Natural killer cell (primary cell): ENCODE measurements around the gene CTNNA3. TPM values are rescaled to one million over a fixed set of nuclear protein-coding genes. Genes with fewer than 3 reads are reported as not detected.

Experiments
- ATAC-seq, 3 donors: fragments of 150-1000 bp in 2 of 3; fragments of 200-7000 bp in 1 of 3; cut with Tn5 transposase; 1 replicate in 1 of 3; 2 replicates in 2 of 3; pipeline ENCODE4 v1.10.0; 2021; ENCODE audit warnings: mild to moderate bottlenecking in 2 of 3, moderate library complexity in 2 of 3
- DNase-seq, 2 donors: peaks; one replicate each; pipeline versions ENCODE4 v3.0.0 to v3.0.0-alpha.2; 2013 to 2021; ENCODE audit warnings: mixed read lengths in 1 of 2
- H3K27ac ChIP-seq: one replicate; pipeline ENCODE4 v1.5.1; 2013; ENCODE audit warnings: mild to moderate bottlenecking, low read length
- H3K27me3 ChIP-seq: one replicate; pipeline ENCODE4 v1.6.1; 2013; ENCODE audit warnings: low read length; ENCODE audit not compliant: control insufficient read depth, insufficient read depth
- H3K36me3 ChIP-seq: one replicate; pipeline ENCODE4 v1.6.1; 2013; ENCODE audit warnings: low read length; ENCODE audit not compliant: control insufficient read depth, insufficient read depth
- H3K4me1 ChIP-seq: one replicate; pipeline ENCODE4 v1.6.1; 2013; ENCODE audit warnings: low read length; ENCODE audit not compliant: control insufficient read depth, insufficient read depth
- H3K4me3 ChIP-seq: one replicate; pipeline ENCODE4 v1.5.1; 2013; ENCODE audit warnings: low read length
- H3K9me3 ChIP-seq: one replicate; pipeline ENCODE4 v1.6.1; 2013; ENCODE audit warnings: low read length; ENCODE audit not compliant: control insufficient read depth, insufficient read depth
- H3K27ac Mint-ChIP-seq, 2 donors: one replicate each; pipeline ENCODE4 v1.8.0; 2022; ENCODE audit warnings: mild to moderate bottlenecking in 2 of 2, mixed read lengths in 2 of 2, moderate library complexity in 1 of 2
- H3K27me3 Mint-ChIP-seq, 2 donors: one replicate each; pipeline ENCODE4 v1.8.0; 2022; ENCODE audit warnings: low read depth in 2 of 2, mixed read lengths in 2 of 2
- H3K36me3 Mint-ChIP-seq: one replicate; pipeline ENCODE4 v1.8.0; 2022; ENCODE audit warnings: mixed read lengths
- H3K4me1 Mint-ChIP-seq, 2 donors: one replicate each; pipeline ENCODE4 v1.8.0; 2022; ENCODE audit warnings: mixed read lengths in 2 of 2
- H3K4me3 Mint-ChIP-seq: one replicate; pipeline ENCODE4 v1.8.0; 2022; ENCODE audit warnings: mild to moderate bottlenecking, moderate library complexity, mixed read lengths
- H3K9me3 Mint-ChIP-seq, 2 donors: one replicate each; pipeline ENCODE4 v1.8.0; 2022; ENCODE audit warnings: mixed read lengths in 2 of 2
- WGBS: methylation state at CpG from one replicate; pipeline ENCODE4 v1.1.7; 2013; ENCODE audit warnings: missing lambda C conversion rate; ENCODE audit not compliant: insufficient coverage; 5-methylcytosine and 5-hydroxymethylcytosine counted together
- intact Hi-C: fragments of 100-400 bp; cut with micrococcal nuclease; formaldehyde crosslinking; loops from one replicate; pipeline ENCODE4 v1.14.2; 2022
- total RNA-seq, 4 donors: library from RNA; stranded (reverse); fragments of 120-200 nt in 1 of 4; gene quantifications; one replicate each; pipeline versions ENCODE4 v1.2.3 to v1.2.4, GENCODE V29; 2013 to 2022
- TF ChIP-seq, protein P1 (sequence below): fragments of 200-600 bp; IDR thresholded peaks from one replicate; pipeline ENCODE4 v1.8.0; 2022; ENCODE audit warnings: antibody characterized with exemption

CTNNA3 gene
- total RNA-seq, 3 donors from 2014 or later (not counting 1 experiment from before 2014, with no cell fraction given), result not detected

DNA sequence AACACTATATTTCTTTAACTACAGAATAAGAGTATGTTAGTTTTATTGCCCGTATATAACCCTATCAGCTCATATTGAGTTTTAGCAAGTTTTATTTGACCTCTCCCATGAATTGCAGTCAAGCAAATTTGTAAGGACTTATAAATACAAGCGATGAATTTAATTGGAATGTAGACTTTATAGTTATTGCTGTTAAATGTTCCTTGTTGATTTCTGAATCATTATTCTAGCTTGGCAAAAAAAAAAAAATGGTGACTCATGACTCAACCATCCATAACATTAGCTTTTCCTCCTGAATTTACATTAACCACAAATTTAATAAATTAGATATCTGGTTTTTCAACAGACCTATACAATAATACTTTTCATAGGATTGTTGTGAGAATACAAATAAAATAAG, 1104.1 kb downstream of the CTNNA3 start:
- H3K27me3 Mint-ChIP-seq, result no peaks in the 10 kb centered on the region

DNA sequence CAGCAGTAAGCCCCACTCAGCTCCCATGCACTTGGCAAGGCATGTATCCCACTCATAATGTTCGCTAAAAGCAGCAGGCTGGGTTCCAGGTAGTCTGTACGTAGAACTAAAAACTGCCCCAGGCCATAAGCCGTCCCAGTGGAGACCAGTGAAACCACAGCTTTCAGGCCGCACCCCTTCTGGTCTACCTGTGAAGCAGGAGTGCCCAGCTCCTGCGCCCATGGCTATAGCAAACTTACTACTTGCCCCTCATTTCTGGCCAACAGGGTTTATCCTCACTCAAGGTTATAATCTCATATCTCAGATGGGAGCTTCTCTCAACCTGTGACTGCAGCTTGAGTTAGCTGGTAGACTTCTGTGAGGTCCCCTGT, 1108.3 kb downstream of the CTNNA3 start:
- Mint-ChIP-seq H3K27me3 (no peaks in the 10 kb centered on the region), H3K4me1 (no peaks in the 10 kb centered on the region), H3K4me3 (no peak overlapping the region), H3K36me3 (no peaks in the 10 kb centered on the region), H3K9me3 (peaks cover 18 to 22% of the 10 kb centered on the region in 2 donors), H3K27ac (no peak overlapping the region)
- TF ChIP-seq, protein P1, sequence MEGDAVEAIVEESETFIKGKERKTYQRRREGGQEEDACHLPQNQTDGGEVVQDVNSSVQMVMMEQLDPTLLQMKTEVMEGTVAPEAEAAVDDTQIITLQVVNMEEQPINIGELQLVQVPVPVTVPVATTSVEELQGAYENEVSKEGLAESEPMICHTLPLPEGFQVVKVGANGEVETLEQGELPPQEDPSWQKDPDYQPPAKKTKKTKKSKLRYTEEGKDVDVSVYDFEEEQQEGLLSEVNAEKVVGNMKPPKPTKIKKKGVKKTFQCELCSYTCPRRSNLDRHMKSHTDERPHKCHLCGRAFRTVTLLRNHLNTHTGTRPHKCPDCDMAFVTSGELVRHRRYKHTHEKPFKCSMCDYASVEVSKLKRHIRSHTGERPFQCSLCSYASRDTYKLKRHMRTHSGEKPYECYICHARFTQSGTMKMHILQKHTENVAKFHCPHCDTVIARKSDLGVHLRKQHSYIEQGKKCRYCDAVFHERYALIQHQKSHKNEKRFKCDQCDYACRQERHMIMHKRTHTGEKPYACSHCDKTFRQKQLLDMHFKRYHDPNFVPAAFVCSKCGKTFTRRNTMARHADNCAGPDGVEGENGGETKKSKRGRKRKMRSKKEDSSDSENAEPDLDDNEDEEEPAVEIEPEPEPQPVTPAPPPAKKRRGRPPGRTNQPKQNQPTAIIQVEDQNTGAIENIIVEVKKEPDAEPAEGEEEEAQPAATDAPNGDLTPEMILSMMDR, result no peak
- peaks cover 5% of the 10 kb centered on the region for H3K9me3 ChIP-seq
- ATAC-seq (no peak), DNase-seq (no peak)
- no peaks in the 10 kb centered on the region for H3K4me1 ChIP-seq
- no peak overlapping the region for H3K27ac ChIP-seq
- no peaks in the 10 kb centered on the region for H3K27me3 ChIP-seq
- no peaks in the 10 kb centered on the region for H3K36me3 ChIP-seq
- intact Hi-C loops, result no loop called here
- H3K4me3 ChIP-seq, result no peak overlapping the region
- WGBS, result 88% methylated on average over 5 of the region's 5 CpGs

More for the DNA sequence above, 1104.1 kb downstream of the CTNNA3 start:
- H3K4me1 Mint-ChIP-seq, result no peaks in the 10 kb centered on the region
- Histone ChIP-seq H3K27ac (no peak overlapping the region), H3K36me3 (no peaks in the 10 kb centered on the region), H3K27me3 (no peaks in the 10 kb centered on the region), H3K4me1 (no peaks in the 10 kb centered on the region), H3K4me3 (no peak overlapping the region), H3K9me3 (peaks cover 5% of the 10 kb centered on the region)
- no CpG with 5 or more reads among the region's 2 CpGs for WGBS
- no peak for DNase-seq
- no peak overlapping the region for H3K4me3 Mint-ChIP-seq
- ATAC-seq, result no peak
- TF ChIP-seq, protein P1, result no peak
- peaks cover 5% of the 10 kb centered on the region for H3K36me3 Mint-ChIP-seq
- no peak overlapping the region for H3K27ac Mint-ChIP-seq
- H3K9me3 Mint-ChIP-seq, result peaks cover 27 to 28% of the 10 kb centered on the region in 2 donors
- intact Hi-C loops, result no loop called here

DNA sequence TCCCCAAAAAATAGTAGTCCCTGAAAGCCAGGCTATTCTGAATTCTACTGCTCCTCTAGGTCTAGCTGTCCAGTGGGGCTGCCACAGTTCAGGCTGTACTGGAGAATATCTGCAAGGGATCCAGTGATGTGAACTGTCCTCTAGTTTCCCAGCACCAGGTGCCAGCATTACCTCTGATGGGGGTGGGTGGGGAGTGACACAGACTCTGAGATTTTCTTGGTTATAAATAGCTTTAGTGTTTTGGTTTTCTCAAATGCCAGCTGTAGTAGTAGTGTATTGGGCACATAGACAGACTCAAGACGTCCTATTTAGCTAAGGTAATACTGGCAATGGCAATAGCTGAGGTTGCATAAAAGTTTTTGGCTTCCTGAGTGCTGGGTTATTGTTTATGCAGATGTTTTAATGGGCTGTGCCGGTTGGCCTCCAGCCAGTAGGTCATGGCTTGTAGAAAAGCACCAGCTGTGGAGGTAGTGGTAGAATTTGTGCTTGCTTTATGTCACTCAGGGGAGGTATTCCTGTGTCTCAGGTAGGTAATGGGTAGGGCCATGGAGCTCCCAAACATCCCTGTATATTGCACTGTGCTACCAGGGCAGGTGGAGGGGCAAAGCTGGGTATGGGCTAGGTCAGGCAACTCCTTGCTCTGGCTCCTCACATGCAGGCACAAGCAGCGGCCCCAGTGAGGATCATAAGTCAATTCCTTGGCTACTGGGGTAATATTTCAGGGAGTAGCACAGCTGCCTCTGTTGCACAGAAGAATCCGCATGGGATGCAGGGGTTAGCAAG, 1108.9 kb downstream of the CTNNA3 start:
- DNase-seq (no peak), ATAC-seq (no peak)
- Mint-ChIP-seq H3K27me3 (no peaks in the 10 kb centered on the region), H3K4me3 (no peak overlapping the region), H3K4me1 (no peaks in the 10 kb centered on the region), H3K36me3 (no peaks in the 10 kb centered on the region), H3K27ac (no peak overlapping the region), H3K9me3 (peaks cover 14 to 18% of the 10 kb centered on the region in 2 donors)
- H3K9me3 ChIP-seq, result peaks cover 5% of the 10 kb centered on the region
- TF ChIP-seq, protein P1, result no peak
- no peaks in the 10 kb centered on the region for H3K36me3 ChIP-seq
- no peaks in the 10 kb centered on the region for H3K27me3 ChIP-seq
- H3K4me3 ChIP-seq, result no peak overlapping the region
- 64% methylated on average over 4 of the region's 4 CpGs for WGBS
- no peaks in the 10 kb centered on the region for H3K4me1 ChIP-seq
- intact Hi-C loops, result no loop called here
- H3K27ac ChIP-seq, result no peak overlapping the region

DNA sequence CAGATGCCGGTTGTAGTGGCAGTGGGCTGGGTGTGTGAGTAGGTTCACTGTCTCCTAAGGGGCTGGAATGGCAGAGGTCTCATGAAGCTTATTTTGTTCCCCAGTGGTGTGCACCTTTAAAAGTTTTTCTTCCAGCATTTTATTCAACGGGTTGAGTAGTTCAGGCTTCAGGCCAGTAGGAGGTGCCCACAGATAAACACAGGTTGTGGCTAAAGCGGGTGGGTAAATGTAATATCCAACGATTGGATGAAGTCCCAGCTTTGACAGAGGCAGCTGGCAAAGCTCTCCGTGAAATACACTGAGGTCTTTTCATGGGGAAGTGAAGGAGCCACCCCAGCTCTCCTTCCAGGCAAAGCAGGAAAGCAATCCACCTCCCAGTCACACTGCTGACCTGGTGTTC, 1109.9 kb downstream of the CTNNA3 start:
- TF ChIP-seq, protein P1, result no peak
- Histone ChIP-seq H3K36me3 (no peaks in the 10 kb centered on the region), H3K9me3 (peaks cover 5% of the 10 kb centered on the region), H3K4me3 (no peak overlapping the region), H3K27ac (no peak overlapping the region), H3K4me1 (no peaks in the 10 kb centered on the region), H3K27me3 (no peaks in the 10 kb centered on the region)
- Mint-ChIP-seq H3K27ac (no peak overlapping the region), H3K36me3 (no peaks in the 10 kb centered on the region), H3K27me3 (no peaks in the 10 kb centered on the region), H3K4me1 (no peaks in the 10 kb centered on the region), H3K4me3 (no peak overlapping the region), H3K9me3 (peaks cover 11 to 16% of the 10 kb centered on the region in 2 donors)
- no peak for ATAC-seq
- WGBS, result 44% methylated on average over 5 of the region's 5 CpGs
- intact Hi-C loops, result no loop called here
- DNase-seq, result no peak
